Coronary artery (tissue), 2 donors: Measurements from ENCODE around the gene XIRP2.

Experiments
- DNase-seq: peaks from one replicate; pipeline ENCODE4 v3.0.0-alpha.2; 2017; ENCODE audit warnings: low spot score
- H3K27ac ChIP-seq, 2 donors: fragments of 200-600 bp; sonication (generic); one replicate each; pipeline ENCODE4 v1.5.1; 2016 to 2019
- H3K4me3 ChIP-seq: fragments of 200-600 bp; sonication (generic); 2 replicates; pipeline ENCODE4 v1.5.1; 2016; ENCODE audit warnings: mild to moderate bottlenecking, moderate library complexity
- TF ChIP-seq, protein P1 (sequence below): fragments of 200-600 bp; sonication (generic); IDR thresholded peaks from one replicate; pipeline ENCODE4 v1.5.1; 2019; ENCODE audit warnings: antibody characterized with exemption

Gene XIRP2

DNA sequence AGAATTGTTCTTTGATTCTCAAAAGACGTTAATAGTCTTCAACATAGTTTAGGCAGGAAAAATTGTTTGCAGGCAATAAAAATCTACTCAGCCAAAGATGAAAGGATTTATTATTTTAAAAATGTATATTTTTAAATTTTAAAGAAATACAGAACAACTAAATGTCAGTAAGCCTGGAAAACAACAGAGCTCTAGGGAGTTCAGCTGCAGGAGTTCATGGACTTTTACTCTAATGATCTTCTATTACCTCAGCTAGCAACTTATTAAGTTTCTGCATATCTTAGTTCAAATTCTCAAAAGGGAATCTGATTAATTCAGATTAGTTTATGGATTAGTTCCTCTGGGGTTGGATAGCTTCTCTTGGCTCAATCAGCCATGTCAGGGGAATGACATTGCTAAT lies 17.9 kb upstream of the XIRP2 start:
- TF ChIP-seq, protein P1, sequence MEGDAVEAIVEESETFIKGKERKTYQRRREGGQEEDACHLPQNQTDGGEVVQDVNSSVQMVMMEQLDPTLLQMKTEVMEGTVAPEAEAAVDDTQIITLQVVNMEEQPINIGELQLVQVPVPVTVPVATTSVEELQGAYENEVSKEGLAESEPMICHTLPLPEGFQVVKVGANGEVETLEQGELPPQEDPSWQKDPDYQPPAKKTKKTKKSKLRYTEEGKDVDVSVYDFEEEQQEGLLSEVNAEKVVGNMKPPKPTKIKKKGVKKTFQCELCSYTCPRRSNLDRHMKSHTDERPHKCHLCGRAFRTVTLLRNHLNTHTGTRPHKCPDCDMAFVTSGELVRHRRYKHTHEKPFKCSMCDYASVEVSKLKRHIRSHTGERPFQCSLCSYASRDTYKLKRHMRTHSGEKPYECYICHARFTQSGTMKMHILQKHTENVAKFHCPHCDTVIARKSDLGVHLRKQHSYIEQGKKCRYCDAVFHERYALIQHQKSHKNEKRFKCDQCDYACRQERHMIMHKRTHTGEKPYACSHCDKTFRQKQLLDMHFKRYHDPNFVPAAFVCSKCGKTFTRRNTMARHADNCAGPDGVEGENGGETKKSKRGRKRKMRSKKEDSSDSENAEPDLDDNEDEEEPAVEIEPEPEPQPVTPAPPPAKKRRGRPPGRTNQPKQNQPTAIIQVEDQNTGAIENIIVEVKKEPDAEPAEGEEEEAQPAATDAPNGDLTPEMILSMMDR = no peak
- Histone ChIP-seq H3K27ac (no peak overlapping the region), H3K4me3 (no peak overlapping the region)
- no peak for DNase-seq

GRCh38 chr2:166881177-166881576 lies 7.1 kb upstream of the XIRP2 start:
- Histone ChIP-seq H3K4me3 (no peak overlapping the region), H3K27ac (no peak overlapping the region)
- DNase-seq = no peak
- TF ChIP-seq, protein P1 = no peak

GRCh38 chr2:166882851-166883250 lies 5.4 kb upstream of the XIRP2 start:
- DNase-seq = no peak
- TF ChIP-seq, protein P1 = no peak

DNA sequence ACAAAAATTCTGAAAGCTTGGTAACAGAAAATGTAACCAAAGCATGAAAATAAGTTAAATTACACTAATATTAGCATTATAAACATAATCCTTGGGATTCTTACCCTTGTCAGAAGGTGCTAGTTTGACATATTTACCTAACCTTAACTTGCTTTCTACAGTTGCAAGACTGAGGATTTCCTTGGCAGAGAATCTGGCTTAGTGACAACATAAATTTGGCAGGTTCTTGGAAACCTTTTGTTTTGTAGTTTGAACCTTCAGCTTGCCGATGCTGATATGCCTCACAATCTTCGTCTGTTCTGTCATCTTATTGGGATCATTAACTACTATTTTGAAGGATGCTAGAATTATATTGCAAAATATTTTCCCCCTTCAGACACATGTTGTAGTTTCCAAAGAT lies 3.4 kb downstream of the XIRP2 start:
- TF ChIP-seq, protein P1 = no peak
- H3K4me3 ChIP-seq = no peak overlapping the region
- no peak for DNase-seq

More at GRCh38 chr2:166882851-166883250, 5.4 kb upstream of the XIRP2 start:
- Histone ChIP-seq H3K27ac (no peak overlapping the region), H3K4me3 (no peak overlapping the region)

GRCh38 chr2:166892397-166892796 lies 4.1 kb downstream of the XIRP2 start:
- TF ChIP-seq, protein P1 = no peak

More for the DNA sequence above, 3.4 kb downstream of the XIRP2 start:
- H3K27ac ChIP-seq = no peak overlapping the region

GRCh38 chr2:166895243-166895642 lies 7.0 kb downstream of the XIRP2 start:
- H3K27ac ChIP-seq = no peak overlapping the region
- TF ChIP-seq, protein P1 = no peak
- no peak for DNase-seq
- H3K4me3 ChIP-seq = no peak overlapping the region

More at GRCh38 chr2:166892397-166892796, 4.1 kb downstream of the XIRP2 start:
- H3K4me3 ChIP-seq = no peak overlapping the region
- DNase-seq = no peak
- no peak overlapping the region for H3K27ac ChIP-seq

GRCh38 chr2:166897666-166898065 lies 9.4 kb downstream of the XIRP2 start:
- H3K27ac ChIP-seq = no peak overlapping the region
- TF ChIP-seq, protein P1 = no peak
- no peak for DNase-seq
- no peak overlapping the region for H3K4me3 ChIP-seq
